ENCODE measurements around the gene SOHLH1. TPM values are rescaled to one million over a fixed set of nuclear protein-coding genes. Genes with fewer than 3 reads are reported as not detected.
A peak's percentile ranks its signal among the peaks of the same experiment; 100 is the strongest.

The SOHLH1 gene
- polyA plus RNA-seq, 1 donor = not detected

GRCh38 chr9:135667463-135668001 is 31.7 kb downstream of the SOHLH1 start:
- Histone ChIP-seq H3K9me3 (ENCODE audit: control insufficient read depth, low read depth, low read length) (no peaks in the 10 kb centered on the region), H3K27ac (ENCODE audit: low read length) (no peak overlapping the region), H3K27me3 (ENCODE audit: control insufficient read depth, insufficient read depth, low read length) (no peaks in the 10 kb centered on the region), H3K4me3 (ENCODE audit: low read length) (no peak overlapping the region), H3K36me3 (ENCODE audit: control insufficient read depth, insufficient read depth, low read length) (no peaks in the 10 kb centered on the region), H3K4me1 (ENCODE audit: control insufficient read depth, insufficient read depth, low read length) (no peaks in the 10 kb centered on the region)
- DNase-seq = no peak
- no CpG with 5 or more reads among the region's 9 CpGs for WGBS (ENCODE audit: insufficient coverage, low lambda C conversion rate)

GRCh38 chr9:135666534-135667462 is 32.5 kb downstream of the SOHLH1 start:
- H3K4me1 ChIP-seq (ENCODE audit: control insufficient read depth, insufficient read depth, low read length) = no peaks in the 10 kb centered on the region
- DNase-seq = no peak

GRCh38 chr9:135665795-135666189 is 33.5 kb downstream of the SOHLH1 start:
- no CpG with 5 or more reads among the region's 12 CpGs for WGBS (ENCODE audit: insufficient coverage, low lambda C conversion rate)
- Histone ChIP-seq H3K9me3 (ENCODE audit: control insufficient read depth, low read depth, low read length) (no peaks in the 10 kb centered on the region), H3K4me1 (ENCODE audit: control insufficient read depth, insufficient read depth, low read length) (no peaks in the 10 kb centered on the region), H3K27me3 (ENCODE audit: control insufficient read depth, insufficient read depth, low read length) (no peaks in the 10 kb centered on the region), H3K36me3 (ENCODE audit: control insufficient read depth, insufficient read depth, low read length) (no peaks in the 10 kb centered on the region), H3K27ac (ENCODE audit: low read length) (no peak overlapping the region), H3K4me3 (ENCODE audit: low read length) (no peak overlapping the region)
- DNase-seq = no peak

More at GRCh38 chr9:135666534-135667462, 32.5 kb downstream of the SOHLH1 start:
- 92% methylated on average over 2 of the region's 29 CpGs for WGBS (ENCODE audit: insufficient coverage, low lambda C conversion rate)
- Histone ChIP-seq H3K27ac (ENCODE audit: low read length) (no peak overlapping the region), H3K36me3 (ENCODE audit: control insufficient read depth, insufficient read depth, low read length) (no peaks in the 10 kb centered on the region), H3K9me3 (ENCODE audit: control insufficient read depth, low read depth, low read length) (no peaks in the 10 kb centered on the region), H3K4me3 (ENCODE audit: low read length) (no peak overlapping the region), H3K27me3 (ENCODE audit: control insufficient read depth, insufficient read depth, low read length) (no peaks in the 10 kb centered on the region)

GRCh38 chr9:135664801-135665794 is 34.2 kb downstream of the SOHLH1 start:
- no peak overlapping the region for H3K27ac ChIP-seq (ENCODE audit: low read length)
- DNase-seq = no peak
- H3K4me3 ChIP-seq (ENCODE audit: low read length) = no peak overlapping the region
- no peaks in the 10 kb centered on the region for H3K27me3 ChIP-seq (ENCODE audit: control insufficient read depth, insufficient read depth, low read length)
- WGBS (ENCODE audit: insufficient coverage, low lambda C conversion rate) = no CpG with 5 or more reads among the region's 32 CpGs
- no peaks in the 10 kb centered on the region for H3K4me1 ChIP-seq (ENCODE audit: control insufficient read depth, insufficient read depth, low read length)
- H3K9me3 ChIP-seq (ENCODE audit: control insufficient read depth, low read depth, low read length) = no peaks in the 10 kb centered on the region
- no peaks in the 10 kb centered on the region for H3K36me3 ChIP-seq (ENCODE audit: control insufficient read depth, insufficient read depth, low read length)

- Histone ChIP-seq H3K36me3 (ENCODE audit: control insufficient read depth, insufficient read depth, low read length) (no peaks in the 10 kb centered on the region), H3K4me3 (ENCODE audit: low read length) (no peak overlapping the region), H3K4me1 (ENCODE audit: control insufficient read depth, insufficient read depth, low read length) (no peaks in the 10 kb centered on the region), H3K9me3 (ENCODE audit: control insufficient read depth, low read depth, low read length) (no peaks in the 10 kb centered on the region), H3K27ac (ENCODE audit: low read length) (no peak overlapping the region), H3K27me3 (ENCODE audit: control insufficient read depth, insufficient read depth, low read length) (no peaks in the 10 kb centered on the region)
- no CpG with 5 or more reads among the region's 10 CpGs for WGBS (ENCODE audit: insufficient coverage, low lambda C conversion rate)
- no peak for DNase-seq
Measured at GRCh38 chr9:135664266-135664665, 35.0 kb downstream of the SOHLH1 start.

- H3K27ac ChIP-seq (ENCODE audit: low read length) = no peak overlapping the region
- no peak overlapping the region for H3K4me3 ChIP-seq (ENCODE audit: low read length)
- H3K36me3 ChIP-seq (ENCODE audit: control insufficient read depth, insufficient read depth, low read length) = no peaks in the 10 kb centered on the region
- no peaks in the 10 kb centered on the region for H3K27me3 ChIP-seq (ENCODE audit: control insufficient read depth, insufficient read depth, low read length)
- no CpG with 5 or more reads among the region's 12 CpGs for WGBS (ENCODE audit: insufficient coverage, low lambda C conversion rate)
- no peak for DNase-seq
- no peaks in the 10 kb centered on the region for H3K9me3 ChIP-seq (ENCODE audit: control insufficient read depth, low read depth, low read length)
- no peaks in the 10 kb centered on the region for H3K4me1 ChIP-seq (ENCODE audit: control insufficient read depth, insufficient read depth, low read length)
Measured at GRCh38 chr9:135663857-135664256, 35.4 kb downstream of the SOHLH1 start.

GRCh38 chr9:135663451-135663770 is 35.9 kb downstream of the SOHLH1 start:
- Histone ChIP-seq H3K9me3 (ENCODE audit: control insufficient read depth, low read depth, low read length) (no peaks in the 10 kb centered on the region), H3K4me1 (ENCODE audit: control insufficient read depth, insufficient read depth, low read length) (no peaks in the 10 kb centered on the region), H3K27ac (ENCODE audit: low read length) (no peak overlapping the region), H3K27me3 (ENCODE audit: control insufficient read depth, insufficient read depth, low read length) (no peaks in the 10 kb centered on the region), H3K36me3 (ENCODE audit: control insufficient read depth, insufficient read depth, low read length) (no peaks in the 10 kb centered on the region), H3K4me3 (ENCODE audit: low read length) (no peak overlapping the region)
- DNase-seq = no peak
- no CpG with 5 or more reads among the region's 3 CpGs for WGBS (ENCODE audit: insufficient coverage, low lambda C conversion rate)

GRCh38 chr9:135662758-135663450 is 36.4 kb downstream of the SOHLH1 start, which contains the start of gene LCN9:
Gene LCN9, plus strand, starts transcription at chr9:135663309. Its CDS starts 13 bp downstream, at chr9:135663322.
- WGBS (ENCODE audit: insufficient coverage, low lambda C conversion rate) = no CpG with 5 or more reads among the region's 25 CpGs
- no peak within 1 kb of the TSS for H3K27ac ChIP-seq (ENCODE audit: low read length)
- no peaks in the 10 kb centered on the region for H3K9me3 ChIP-seq (ENCODE audit: control insufficient read depth, low read depth, low read length)
- peak in 1 of 2 donors; percentile 6 for DNase-seq
- H3K4me3 ChIP-seq (ENCODE audit: low read length) = no peak within 1 kb of the TSS
- no peaks in the 10 kb centered on the region for H3K4me1 ChIP-seq (ENCODE audit: control insufficient read depth, insufficient read depth, low read length)
- H3K27me3 ChIP-seq (ENCODE audit: control insufficient read depth, insufficient read depth, low read length) = no peaks in the 10 kb centered on the region
- H3K36me3 ChIP-seq (ENCODE audit: control insufficient read depth, insufficient read depth, low read length) = no peaks in the 10 kb centered on the region

- no peak overlapping the region for H3K4me3 ChIP-seq (ENCODE audit: low read length)
- H3K27me3 ChIP-seq (ENCODE audit: control insufficient read depth, insufficient read depth, low read length) = no peaks in the 10 kb centered on the region
- no peak for DNase-seq
- no peaks in the 10 kb centered on the region for H3K4me1 ChIP-seq (ENCODE audit: control insufficient read depth, insufficient read depth, low read length)
- H3K36me3 ChIP-seq (ENCODE audit: control insufficient read depth, insufficient read depth, low read length) = no peaks in the 10 kb centered on the region
- WGBS (ENCODE audit: insufficient coverage, low lambda C conversion rate) = no CpG with 5 or more reads among the region's 19 CpGs
- no peak overlapping the region for H3K27ac ChIP-seq (ENCODE audit: low read length)
- no peaks in the 10 kb centered on the region for H3K9me3 ChIP-seq (ENCODE audit: control insufficient read depth, low read depth, low read length)
Measured at GRCh38 chr9:135661816-135662560, 37.3 kb downstream of the SOHLH1 start.

Data from large intestine (tissue), 3 donors.